COLO829 (cell line): ENCODE data around the gene GDPD5.

Experiments used
- DNase-seq: peaks from one replicate; pipeline ENCODE4 v3.0.0; 2012; ENCODE audit warnings: low spot score

GDPD5 gene

GRCh38 chr11:75399344-75400145, 126.2 kb downstream of the GDPD5 start, which contains the start of gene RPS3:
TSS of gene RPS3 (plus strand) at chr11:75399518. CDS start at chr11:75399548, 30 bp downstream.
- DNase-seq = peak; percentile 95

- no peak for DNase-seq
These were observed 126.8 kb downstream of the GDPD5 start for GRCh38 chr11:75398906-75399305.

GRCh38 chr11:75394085-75394840, 131.5 kb downstream of the GDPD5 start:
- no peak for DNase-seq

GRCh38 chr11:75389925-75390324, 135.8 kb downstream of the GDPD5 start:
- no peak for DNase-seq

- no peak for DNase-seq
These were observed 136.5 kb downstream of the GDPD5 start for GRCh38 chr11:75389276-75389605.

GRCh38 chr11:75388386-75389275, 137.1 kb downstream of the GDPD5 start:
- DNase-seq = peak; percentile 82

GRCh38 chr11:75387736-75388294, 137.9 kb downstream of the GDPD5 start:
- no peak for DNase-seq

GRCh38 chr11:75386942-75387630, 138.7 kb downstream of the GDPD5 start:
- no peak for DNase-seq
